Psoas muscle (tissue), 8 donors: ENCODE measurements around the gene OR6P1. TPM values are rescaled to one million over a fixed set of nuclear protein-coding genes. Genes with fewer than 3 reads are reported as not detected.

Experiments
- ATAC-seq, 4 donors: fragments of 200-7000 bp; cut with Tn5 transposase; one replicate each; pipeline ENCODE4 v1.9.1; 2020; ENCODE audit warnings: moderate library complexity in 3 of 4, mild to moderate bottlenecking in 2 of 4
- DNase-seq, 2 donors: peaks; one replicate each; pipeline ENCODE4 v3.0.0-alpha.2; 2020
- H3K27ac ChIP-seq: fragments of 200-600 bp; one replicate; pipeline ENCODE4 v1.8.0; 2022
- H3K27me3 ChIP-seq, 3 donors: fragments of 200-600 bp in 1 of 3; one replicate each; pipeline versions ENCODE4 v1.6.1 to v1.8.0; 2013 to 2022; ENCODE audit warnings: low read length in 2 of 3, mild to moderate bottlenecking in 2 of 3, moderate library complexity in 1 of 3; ENCODE audit not compliant: insufficient read depth in 3 of 3
- H3K36me3 ChIP-seq, 2 donors: fragments of 200-600 bp in 1 of 2; one replicate each; pipeline versions ENCODE4 v1.6.1 to v1.8.0; 2013 to 2022; ENCODE audit warnings: low read depth in 1 of 2, mild to moderate bottlenecking in 1 of 2, moderate library complexity in 1 of 2; ENCODE audit not compliant: insufficient read depth in 1 of 2
- H3K4me1 ChIP-seq: fragments of 200-600 bp; one replicate; pipeline ENCODE4 v1.8.0; 2022
- H3K4me3 ChIP-seq: fragments of 200-600 bp; one replicate; pipeline ENCODE4 v1.8.0; 2022; ENCODE audit warnings: mild to moderate bottlenecking
- H3K9me3 ChIP-seq: fragments of 200-600 bp; one replicate; pipeline ENCODE4 v1.8.0; 2022
- CTCF ChIP-seq: fragments of 200-600 bp; IDR thresholded peaks from one replicate; pipeline ENCODE4 v1.8.0; 2022; ENCODE audit warnings: antibody characterized with exemption
- WGBS, 3 donors: extraction: QIAGEN DNeasy Blood & Tissue Kit; methylation state at CpG; one replicate each; pipeline versions ENCODE4 v1.1.6 to v1.1.7; 2013; 5-methylcytosine and 5-hydroxymethylcytosine counted together
- intact Hi-C, 2 donors: fragments of 100-400 bp; cut with DNase I; formaldehyde crosslinking; loops; one replicate each; pipeline versions ENCODE4 v1.11.0 to v1.14.2; 2022
- polyA plus RNA-seq, 3 donors: library from polyadenylated mRNA; stranded (reverse); fragments of 200-250 nt; gene quantifications; one replicate each; pipeline ENCODE4 v1.2.3, GENCODE V29; 2013
- total RNA-seq, 4 donors: library from RNA; stranded (reverse); fragmentation: NEBNext Ultra II Directional in 2 of 4; extraction: Animal tissue kit (Norgen Biotek cat#: 25700) in 2 of 4; gene quantifications; one replicate each; pipeline versions ENCODE4 v1.2.1 to v1.2.4, GENCODE V29; 2021 to 2023
- donor health status: healthy with polysubstance abuse.
- donor health status: DM: no; HTN: no; CAD: no; lungs with moderate emphysema.
- donor health status: Bipolar disorder and iron deficiency.
- donor health status: healthy.
- donor health status: DM: yes; HTN: yes; CAD: no.
- donor health status: DM: no; HTN: no; CAD: no.
- donor health status: DM: no; HTN: no; CAD: no.
- donor health status: DM: yes; HTN: yes; CAD: no.

The OR6P1 gene
- total and polyA plus RNA-seq, 7 donors: not detected

GRCh38 chr1:158600735-158601134, 30.4 kb upstream of the OR6P1 start:
- intact Hi-C loops: no loop called here

DNA sequence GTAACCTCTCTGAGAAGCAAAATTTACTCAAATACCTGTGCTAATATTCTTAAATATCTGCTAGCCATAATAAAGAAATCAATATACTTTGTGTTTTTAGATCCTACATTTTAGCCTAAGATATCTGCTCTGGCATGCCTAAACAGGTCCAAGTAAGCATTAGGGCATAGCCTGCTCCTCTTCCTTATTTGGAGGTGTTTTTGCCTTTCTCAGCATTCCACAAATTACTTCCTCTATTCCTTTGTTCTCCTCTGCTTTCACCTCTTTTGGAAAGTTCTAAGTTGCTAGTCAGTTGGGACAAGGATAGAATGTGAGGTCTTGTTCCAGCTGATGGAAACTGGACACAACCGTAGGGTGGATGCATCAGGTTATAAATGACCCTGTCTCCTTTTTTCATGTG, 16.6 kb upstream of the OR6P1 start:
- intact Hi-C loops: no loop called here
- 80 to 96% (median 81%) methylated on average over 1 of the region's 1 CpG for WGBS, 3 donors

More at GRCh38 chr1:158600735-158601134, 30.4 kb upstream of the OR6P1 start:
- no peak for ATAC-seq
- no peaks in the 10 kb centered on the region for H3K36me3 ChIP-seq
- DNase-seq: no peak
- H3K4me1 ChIP-seq: no peaks in the 10 kb centered on the region
- no peak for TF ChIP-seq CTCF
- H3K9me3 ChIP-seq: no peaks in the 10 kb centered on the region
- WGBS, 3 donors: 49 to 94% (median 78%) methylated on average over 2 of the region's 2 CpGs
- H3K4me3 ChIP-seq: no peak overlapping the region
- H3K27ac ChIP-seq: no peak overlapping the region
- H3K27me3 ChIP-seq: no peaks in the 10 kb centered on the region

GRCh38 chr1:158583962-158584361, 13.6 kb upstream of the OR6P1 start:
- Histone ChIP-seq H3K27me3 (peaks cover 0 to 2% (median 0%) of the 10 kb centered on the region in 3 donors), H3K36me3 (no peaks in the 10 kb centered on the region), H3K27ac (no peak overlapping the region), H3K9me3 (peaks cover 2% of the 10 kb centered on the region), H3K4me3 (no peak overlapping the region), H3K4me1 (no peaks in the 10 kb centered on the region)
- intact Hi-C loops: no loop called here
- WGBS, 3 donors: 68 to 75% (median 72%) methylated on average over 4 of the region's 4 CpGs
- DNase-seq (no peak), ATAC-seq (no peak)
- no peak for TF ChIP-seq CTCF

More for the DNA sequence above, 16.6 kb upstream of the OR6P1 start:
- H3K4me3 ChIP-seq: no peak overlapping the region
- DNase-seq: no peak
- H3K27me3 ChIP-seq: peaks cover 0 to 2% (median 0%) of the 10 kb centered on the region in 3 donors
- no peaks in the 10 kb centered on the region for H3K4me1 ChIP-seq
- no peak for ATAC-seq
- H3K27ac ChIP-seq: no peak overlapping the region
- H3K9me3 ChIP-seq: peaks cover 4% of the 10 kb centered on the region
- TF ChIP-seq CTCF: no peak
- H3K36me3 ChIP-seq: no peaks in the 10 kb centered on the region

GRCh38 chr1:158579733-158580132, 9.4 kb upstream of the OR6P1 start, which contains the start of gene OR10X1:
TSS of gene OR10X1 (minus strand) at chr1:158579899. CDS start at chr1:158579899, 0 bp downstream.
- intact Hi-C loops: no loop called here
- DNase-seq (no peak), ATAC-seq (no peak)
- whole genome bisulfite sequencing, 3 donors: 63 to 84% (median 71%) methylated on average over 1 of the region's 1 CpG
- Histone ChIP-seq H3K36me3 (no peaks in the 10 kb centered on the region), H3K4me1 (no peaks in the 10 kb centered on the region), H3K27ac (no peak within 1 kb of the TSS), H3K4me3 (no peak within 1 kb of the TSS), H3K9me3 (no peaks in the 10 kb centered on the region), H3K27me3 (no peaks in the 10 kb centered on the region)
- no peak for TF ChIP-seq CTCF

DNA sequence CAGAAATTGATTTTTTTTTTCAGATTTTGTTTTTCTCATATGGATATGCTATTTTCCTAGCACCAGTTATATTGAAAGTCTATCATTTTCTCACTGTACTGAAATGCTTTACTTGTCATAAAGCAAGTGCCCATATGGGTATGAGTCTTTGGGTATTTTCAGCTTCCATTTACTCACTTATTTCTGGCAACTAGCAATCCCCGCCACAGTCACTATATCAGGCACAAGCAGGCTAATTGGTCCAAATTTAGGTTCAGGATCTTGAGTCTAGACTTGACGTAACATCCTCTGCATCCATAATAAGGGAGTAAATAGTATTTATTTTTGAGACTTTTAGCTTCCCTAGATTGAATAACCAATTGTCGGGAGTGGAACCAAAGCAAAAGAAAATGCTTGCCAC, 7.2 kb upstream of the OR6P1 start:
- WGBS, 3 donors: 84 to 91% (median 88%) methylated on average over 3 of the region's 3 CpGs
- no peaks in the 10 kb centered on the region for H3K27me3 ChIP-seq
- no peak overlapping the region for H3K4me3 ChIP-seq
- no peak for DNase-seq
- intact Hi-C loops: no loop called here
- no peak for ATAC-seq
- H3K27ac ChIP-seq: no peak overlapping the region
- no peaks in the 10 kb centered on the region for H3K36me3 ChIP-seq
- H3K9me3 ChIP-seq: no peaks in the 10 kb centered on the region
- H3K4me1 ChIP-seq: no peaks in the 10 kb centered on the region
- no peak for TF ChIP-seq CTCF
